B cell (primary cell): ENCODE measurements around the gene SPEG. TPM values are rescaled to one million over a fixed set of nuclear protein-coding genes. Genes with fewer than 3 reads are reported as not detected.

Experiments used
- ATAC-seq: fragments of 200-7000 bp; cut with Tn5 transposase; one replicate; pipeline ENCODE4 v1.10.0; 2021; ENCODE audit warnings: low read depth, mild to moderate bottlenecking, moderate number of reproducible peaks, moderate library complexity
- CTCF ChIA-PET: fragments of 350-600 bp; sonication (Branson Sonifier 250); formaldehyde crosslinking; loops from one replicate; lab custom pipeline; 2021; ENCODE audit warnings: antibody characterized with exemption, inconsistent platforms; lab: Charles Lee
- POLR2A ChIA-PET: fragments of 350-600 bp; sonication (Branson Sonifier 250); formaldehyde crosslinking; loops from one replicate; lab custom pipeline; 2021; ENCODE audit warnings: antibody characterized with exemption; lab: Charles Lee
- DNase-seq: peaks from one replicate; pipeline ENCODE4 v3.0.0; 2013
- H2AFZ ChIP-seq: 2 replicates; pipeline ENCODE4 v1.6.1; 2012; ENCODE audit warnings: mild to moderate bottlenecking, low read depth, low read length; ENCODE audit not compliant: insufficient read depth, poor library complexity, severe bottlenecking
- H3K27ac ChIP-seq, 2 donors: 1 replicate in 1 of 2; 2 replicates in 1 of 2; pipeline ENCODE4 v1.5.1; 2012 to 2013; ENCODE audit warnings: low read length in 2 of 2, mild to moderate bottlenecking in 2 of 2, moderate library complexity in 1 of 2
- H3K27me3 ChIP-seq, 4 experiments: fragments of 200-600 bp in 1 of 4; sonication (generic) in 1 of 4; replicated peaks in 1 of 4; 1 replicate in 2 of 4; 2 replicates in 2 of 4; pipeline versions ENCODE4 v1.6.1 to v1.7.0; 2013 to 2016; ENCODE audit warnings: low read length in 3 of 4, mild to moderate bottlenecking in 2 of 4, mixed read lengths in 1 of 4, moderate library complexity in 1 of 4; ENCODE audit not compliant: insufficient read depth in 4 of 4, control insufficient read depth in 3 of 4; ENCODE audit errors: control extremely low read depth in 1 of 4
- H3K36me3 ChIP-seq, 2 experiments: replicated peaks in 1 of 2; 1 replicate in 1 of 2; 2 replicates in 1 of 2; pipeline versions ENCODE4 v1.6.1 to v1.7.1; 2013; ENCODE audit warnings: low read length in 1 of 2; ENCODE audit not compliant: insufficient read depth in 2 of 2, control insufficient read depth in 1 of 2; ENCODE audit errors: control extremely low read depth in 1 of 2, extremely low read depth in 1 of 2
- H3K4me1 ChIP-seq, 2 donors: fragments of 200-600 bp in 1 of 2; sonication (generic) in 1 of 2; 1 replicate in 1 of 2; 2 replicates in 1 of 2; pipeline versions ENCODE4 v1.5.1 to v1.6.1; 2013 to 2017; ENCODE audit warnings: low read length in 2 of 2; ENCODE audit not compliant: control insufficient read depth in 2 of 2, insufficient read depth in 2 of 2
- H3K4me2 ChIP-seq: replicated peaks from 2 replicates; pipeline ENCODE3; 2012; ENCODE audit warnings: mild to moderate bottlenecking, low read depth, low read length; ENCODE audit not compliant: poor library complexity, severe bottlenecking
- H3K4me3 ChIP-seq, 5 experiments: fragments of 200-600 bp in 1 of 5; sonication (generic) in 1 of 5; 1 replicate in 3 of 5; 2 replicates in 2 of 5; pipeline versions ENCODE4 v1.5.1 to v1.7.0; 2011 to 2016; ENCODE audit warnings: low read length in 4 of 5, mild to moderate bottlenecking in 4 of 5, low read depth in 2 of 5, control low read depth in 1 of 5, moderate library complexity in 1 of 5; ENCODE audit not compliant: insufficient read depth in 1 of 5; ENCODE audit errors: control extremely low read depth in 1 of 5, extremely low read depth in 1 of 5
- H3K79me2 ChIP-seq: fragments of 200-600 bp; sonication (generic); one replicate; pipeline ENCODE4 v1.6.0; 2016; ENCODE audit warnings: low read length; ENCODE audit not compliant: control insufficient read depth, insufficient read depth
- H3K9ac ChIP-seq: fragments of 200-600 bp; sonication (generic); 2 replicates; pipeline ENCODE4 v1.6.1; 2017; ENCODE audit warnings: mild to moderate bottlenecking, low read length, moderate library complexity
- H3K9me3 ChIP-seq, 3 donors: one replicate each; pipeline versions ENCODE4 v1.6.1 to v1.7.1; 2013; ENCODE audit warnings: low read length in 2 of 3; ENCODE audit not compliant: control insufficient read depth in 2 of 3, insufficient read depth in 1 of 3; ENCODE audit errors: control extremely low read depth in 1 of 3
- H4K20me1 ChIP-seq: 2 replicates; pipeline ENCODE4 v1.6.0; 2012; ENCODE audit warnings: mild to moderate bottlenecking, low read length; ENCODE audit not compliant: insufficient read depth, control insufficient read depth, poor library complexity, severe bottlenecking
- H3K27ac Mint-ChIP-seq: one replicate; pipeline ENCODE4 v1.8.0; 2021; ENCODE audit warnings: mixed read lengths
- H3K27me3 Mint-ChIP-seq: one replicate; pipeline ENCODE4 v1.8.0; 2021; ENCODE audit warnings: mixed read lengths
- H3K4me1 Mint-ChIP-seq: one replicate; pipeline ENCODE4 v1.8.0; 2021; ENCODE audit warnings: mixed read lengths
- H3K4me3 Mint-ChIP-seq: one replicate; pipeline ENCODE4 v1.8.0; 2021; ENCODE audit warnings: mixed read lengths
- H3K9me3 Mint-ChIP-seq: one replicate; pipeline ENCODE4 v1.8.0; 2022; ENCODE audit warnings: mixed read lengths; ENCODE audit not compliant: insufficient read depth
- CTCF ChIP-seq: fragments of 200-600 bp; IDR thresholded peaks from one replicate; pipeline ENCODE4 v1.8.0; 2022; ENCODE audit warnings: antibody characterized with exemption, mild to moderate bottlenecking
- EZH2 ChIP-seq: IDR thresholded peaks from 2 replicates; pipeline ENCODE4 v1.6.1; 2012; ENCODE audit warnings: borderline replicate concordance, low read depth, mild to moderate bottlenecking, moderate library complexity, low read length; ENCODE audit not compliant: insufficient read depth, poor library complexity, severe bottlenecking
- WGBS: methylation state at CpG from one replicate; pipeline ENCODE4 v1.1.5; 2013; ENCODE audit warnings: missing lambda C conversion rate; ENCODE audit not compliant: insufficient coverage; 5-methylcytosine and 5-hydroxymethylcytosine counted together
- intact Hi-C: fragments of 100-400 bp; cut with micrococcal nuclease; formaldehyde crosslinking; loops from one replicate; pipeline ENCODE4 v1.10.0; 2022
- polyA plus RNA-seq: library from polyadenylated mRNA; depleted of rRNA; stranded (reverse); fragments of >200 nt; gene quantifications from 2 replicates; pipeline ENCODE4 v1.2.3, GENCODE V29; 2012
- total RNA-seq, 2 donors: library from RNA; stranded (reverse); fragments of 120-200 nt in 1 of 2; gene quantifications; 1 replicate in 1 of 2; 2 replicates in 1 of 2; pipeline versions ENCODE4 v1.2.3 to v1.2.4, GENCODE V29; 2013 to 2022

SPEG gene
- total and polyA plus RNA-seq, 2 donors (not counting 1 experiment from before 2014, with no cell fraction given), result 0.03 to 0.74 TPM

- Histone ChIP-seq H3K4me2 (no peak overlapping the region), H3K9ac (no peak overlapping the region), H3K4me1 (peaks cover 0 to 6% of the 10 kb centered on the region in 2 donors), H3K27me3 (peaks cover 0 to 23% (median 11%) of the 10 kb centered on the region in 4 experiments), H3K79me2 (no peaks in the 10 kb centered on the region), H2AFZ (no peak overlapping the region), H3K27ac (no peak overlapping the region), H3K9me3 (peaks cover 0 to 9% (median 0%) of the 10 kb centered on the region in 3 donors), H3K36me3 (no peaks in the 10 kb centered on the region), H4K20me1 (no peaks in the 10 kb centered on the region), H3K4me3 (no peak overlapping the region)
- intact Hi-C loops, result no loop called here
- ATAC-seq (no peak), DNase-seq (no peak)
- H3K27me3 Mint-ChIP-seq, result peaks cover 38% of the 10 kb centered on the region
- POLR2A ChIA-PET, result no interaction called here
- TF ChIP-seq CTCF (no peak), EZH2 (no peak)
- 76% methylated on average over 7 of the region's 9 CpGs for WGBS
- H3K4me1 Mint-ChIP-seq, result no peaks in the 10 kb centered on the region
- CTCF ChIA-PET, result interaction anchor here (1.0 to 1.5 kb wide), 3 partner anchors 10 to 99 kb away, joined by 3 to 4 read pairs (median 3); no protein-coding TSS in a partner anchor
- no peak overlapping the region for H3K4me3 Mint-ChIP-seq
- no peak overlapping the region for H3K27ac Mint-ChIP-seq
- H3K9me3 Mint-ChIP-seq, result no peaks in the 10 kb centered on the region
Observed at GRCh38 chr2:219430633-219431615, 3.7 kb upstream of the SPEG start.
